Measurements from ENCODE around the gene NCBP3. TPM values are rescaled to one million over a fixed set of nuclear protein-coding genes. Genes with fewer than 3 reads are reported as not detected.

The NCBP3 gene
- total and polyA plus RNA-seq, 2 of the 4 experiments (the other 2 are of a cell fraction), result 10.8 to 13.5 TPM

GRCh38 chr17:3892095-3892998 is 46.3 kb upstream of the NCBP3 start:
- 2% methylated on average over 11 of the region's 96 CpGs; no CpG with 5 or more reads in 1 of the 2 experiments for WGBS, 2 experiments (ENCODE audit: extremely low coverage in 2 of 2, insufficient read length in 1 of 2)
- Histone ChIP-seq H3K4me2 (ENCODE audit: low read depth, low read length) (peak overlapping the region; percentile 87), H4K8ac (ENCODE audit: low read depth in 2 of 2, low read length in 2 of 2) (peak overlapping the region in 1 of 2 experiments; percentile 40; a peak in 2 of 4 replicates), H2BK5ac (ENCODE audit: low read depth, low read length, poor library complexity, severe bottlenecking) (peak overlapping the region; percentile 33), H3K56ac (ENCODE audit: extremely low read depth, insufficient read depth, low read length) (no peak overlapping the region), H3K27me3 (ENCODE audit: control insufficient read depth, insufficient read depth, low read length) (no peaks in the 10 kb centered on the region), H4K5ac (ENCODE audit: low read depth, low read length) (no peak overlapping the region), H3K9ac (ENCODE audit: low read depth, low read length) (peak overlapping the region; percentile 58; the same call in 1 of the 2 replicates), H3K9me3 (ENCODE audit: control insufficient read depth, insufficient read depth, low read length) (no peaks in the 10 kb centered on the region), H3K14ac (replicated peaks; ENCODE audit: low read depth, low read length) (no peak overlapping the region), H3K4me1 (ENCODE audit: control insufficient read depth, insufficient read depth, low read length) (peaks cover 41% of the 10 kb centered on the region), H4K20me1 (ENCODE audit: insufficient read depth, low read length) (peaks cover 6% of the 10 kb centered on the region; the same call in 1 of the 2 replicates), H2BK15ac (ENCODE audit: low read depth, low read length) (no peak overlapping the region), H4K91ac (ENCODE audit: insufficient read depth, low read depth, low read length) (no peak overlapping the region), H3K36me3 (ENCODE audit: control insufficient read depth, insufficient read depth, low read length) (no peaks in the 10 kb centered on the region), H3K27ac (ENCODE audit: insufficient read depth, low read length) (peak overlapping the region; percentile 23; the same call in 1 of the 2 replicates), H3K79me1 (ENCODE audit: low read depth in 1 of 2, low read length in 2 of 2) (peaks cover 8 to 46% of the 10 kb centered on the region in 2 experiments; a peak in 3 of 4 replicates), H3K9me1 (ENCODE audit: insufficient read depth, low read length) (peaks cover 31% of the 10 kb centered on the region), H3K23ac (ENCODE audit: low read depth, low read length) (no peak overlapping the region), H3K18ac (ENCODE audit: low read depth, low read length) (no peak overlapping the region), H2AFZ (replicated peaks; ENCODE audit: low read length, poor library complexity) (peak overlapping the region; percentile 92), H3K4me3 (ENCODE audit: insufficient read depth, low read depth, low read length) (peak overlapping the region; percentile 67), H2BK20ac (ENCODE audit: low read depth, low read length) (no peak overlapping the region), H2AK5ac (ENCODE audit: low read depth, low read length) (peak overlapping the region; percentile 84), H2BK120ac (ENCODE audit: low read depth, low read length) (no peak overlapping the region), H3K4ac (ENCODE audit: low read depth, low read length) (no peak overlapping the region; the same call in 1 of the 2 replicates), H2AK9ac (replicated peaks; ENCODE audit: low read depth, low read length, poor library complexity) (peak overlapping the region; percentile 92)
- CTCF ChIA-PET, result no interaction called here
- no peak for TF ChIP-seq CEBPB (IDR thresholded peaks at IDR 0.05; ENCODE audit: low read depth, low read length)
- TF ChIP-seq MAFK (IDR thresholded peaks at IDR 0.05; ENCODE audit: low read depth, low read length), result no peak
- peak; percentile 87; the same call in 1 of the 2 replicates for TF ChIP-seq MXI1 (IDR thresholded peaks at IDR 0.05; ENCODE audit: borderline replicate concordance, low read depth, low read length)
- peak; percentile 70; the same call in 1 of the 2 replicates for TF ChIP-seq MAZ (IDR thresholded peaks at IDR 0.05; ENCODE audit: borderline replicate concordance, low read depth, low read length)
- peak; percentile 91 for TF ChIP-seq USF2 (IDR thresholded peaks at IDR 0.05; ENCODE audit: low read depth, low read length)
- TF ChIP-seq FOS (IDR thresholded peaks at IDR 0.05; ENCODE audit: low read depth, low read length), result peak; percentile 51; the same call in 1 of the 2 replicates
- TF ChIP-seq SMC3 (IDR thresholded peaks at IDR 0.05; ENCODE audit: low read depth, low read length), result no peak
- TF ChIP-seq BHLHE40 (IDR thresholded peaks at IDR 0.05; ENCODE audit: low read depth, low read length), result peak; percentile 95
- peak; percentile 36; the same call in 1 of the 2 replicates for TF ChIP-seq NFE2L2 (IDR thresholded peaks at IDR 0.05; ENCODE audit: low read depth, low read length)
- peak; percentile 18; the same call in 1 of the 2 replicates for TF ChIP-seq POLR2A (IDR thresholded peaks at IDR 0.05; ENCODE audit: low read depth, low read length)
- no peak for TF ChIP-seq RCOR1 (IDR thresholded peaks at IDR 0.05; ENCODE audit: insufficient replicate concordance, low read length)
- POLR2A ChIA-PET (ENCODE audit: unreplicated experiment), result no interaction called here
- DNase-seq (peak; percentile 66), ATAC-seq (ENCODE audit: low read depth) (peak; percentile 27)
- dilution Hi-C loops (cut with HindIII; ENCODE audit: low sequenced_read_pairs, unreplicated experiment) (no loop called here), intact Hi-C loops (cut with micrococcal nuclease) (loop anchor here (2.0 kb wide), 1 partner anchor 46 kb away; the partner anchor contains the start of gene NCBP3), in situ Hi-C loops (cut with MboI; ENCODE audit: low sequenced_read_pairs) (no loop called here)
- no TSS peak for BruUV-seq (replicated peaks)

All from IMR-90 (cell line).